Colonic mucosa (tissue), 4 donors: ENCODE results near the gene DIAPH3. TPM values are rescaled to one million over a fixed set of nuclear protein-coding genes. Genes with fewer than 3 reads are reported as not detected.

Experiments
- DNase-seq: peaks from one replicate; pipeline ENCODE4 v3.0.0-alpha.2; 2020
- H3K27ac ChIP-seq: fragments of 200-600 bp; one replicate; pipeline ENCODE4 v1.8.0; 2021
- H3K27me3 ChIP-seq: fragments of 200-600 bp; one replicate; pipeline ENCODE4 v1.8.0; 2021
- H3K36me3 ChIP-seq: fragments of 200-600 bp; one replicate; pipeline ENCODE4 v1.8.0; 2021
- H3K4me1 ChIP-seq: fragments of 200-600 bp; one replicate; pipeline ENCODE4 v1.8.0; 2021; ENCODE audit warnings: mild to moderate bottlenecking
- H3K4me3 ChIP-seq: fragments of 200-600 bp; one replicate; pipeline ENCODE4 v1.8.0; 2021
- H3K9ac ChIP-seq, 2 donors: one replicate each; pipeline ENCODE4 v1.7.0; 2013; ENCODE audit warnings: control low read depth in 2 of 2, low read depth in 2 of 2, low read length in 2 of 2
- H3K9me3 ChIP-seq: fragments of 200-600 bp; one replicate; pipeline ENCODE4 v1.8.0; 2021
- CTCF ChIP-seq: fragments of 200-600 bp; IDR thresholded peaks from one replicate; pipeline ENCODE4 v1.8.0; 2022; ENCODE audit warnings: antibody characterized with exemption, mild to moderate bottlenecking
- intact Hi-C: fragments of 100-400 bp; cut with DNase I; formaldehyde crosslinking; loops from one replicate; pipeline ENCODE4 v1.14.1; 2022
- total RNA-seq, 2 donors: library from RNA; stranded (reverse); fragmentation: NEBNext Ultra II Directional in 1 of 2; extraction: Animal tissue kit (Norgen Biotek cat#: 25700) in 1 of 2; gene quantifications; one replicate each; pipeline ENCODE4 v1.2.1, GENCODE V29; 2021
- donor health status: healthy.
- donor health status: DM: no; HTN: no; CAD: no.
- donor health status: DM: no; HTN: no; CAD: no.

DIAPH3 gene
- total RNA-seq, 2 donors from 2014 or later: 5.1 to 14.5 TPM

- Histone ChIP-seq H3K9ac (no peak overlapping the region), H3K4me3 (no peak overlapping the region), H3K4me1 (no peaks in the 10 kb centered on the region), H3K27ac (no peak overlapping the region), H3K36me3 (no peaks in the 10 kb centered on the region), H3K9me3 (no peaks in the 10 kb centered on the region), H3K27me3 (no peaks in the 10 kb centered on the region)
- no peak for TF ChIP-seq CTCF
- intact Hi-C loops: no loop called here
- no peak for DNase-seq
These were observed 85.5 kb downstream of the DIAPH3 start for GRCh38 chr13:60078226-60078625.

GRCh38 chr13:60075850-60076249 lies 87.9 kb downstream of the DIAPH3 start:
- intact Hi-C loops: no loop called here
- Histone ChIP-seq H3K4me1 (no peaks in the 10 kb centered on the region), H3K9me3 (no peaks in the 10 kb centered on the region), H3K4me3 (no peak overlapping the region), H3K27ac (no peak overlapping the region), H3K36me3 (no peaks in the 10 kb centered on the region), H3K9ac (no peak overlapping the region), H3K27me3 (no peaks in the 10 kb centered on the region)
- no peak for DNase-seq
- TF ChIP-seq CTCF: no peak

GRCh38 chr13:60074397-60074796 lies 89.3 kb downstream of the DIAPH3 start:
- intact Hi-C loops: no loop called here
- Histone ChIP-seq H3K27me3 (no peaks in the 10 kb centered on the region), H3K9ac (no peak overlapping the region), H3K36me3 (no peaks in the 10 kb centered on the region), H3K4me1 (no peaks in the 10 kb centered on the region), H3K9me3 (no peaks in the 10 kb centered on the region), H3K4me3 (no peak overlapping the region), H3K27ac (no peak overlapping the region)
- no peak for DNase-seq
- no peak for TF ChIP-seq CTCF

- Histone ChIP-seq H3K27ac (no peak overlapping the region), H3K9me3 (no peaks in the 10 kb centered on the region), H3K36me3 (no peaks in the 10 kb centered on the region), H3K27me3 (no peaks in the 10 kb centered on the region), H3K4me1 (no peaks in the 10 kb centered on the region), H3K4me3 (no peak overlapping the region), H3K9ac (no peak overlapping the region)
- no peak for TF ChIP-seq CTCF
- intact Hi-C loops: no loop called here
- no peak for DNase-seq
These were observed 97.5 kb downstream of the DIAPH3 start for GRCh38 chr13:60066226-60066625.

GRCh38 chr13:60062502-60062901 lies 101.2 kb downstream of the DIAPH3 start:
- intact Hi-C loops: no loop called here
- Histone ChIP-seq H3K9me3 (no peaks in the 10 kb centered on the region), H3K27ac (no peak overlapping the region), H3K4me3 (no peak overlapping the region), H3K36me3 (no peaks in the 10 kb centered on the region), H3K27me3 (no peaks in the 10 kb centered on the region), H3K4me1 (no peaks in the 10 kb centered on the region), H3K9ac (no peak overlapping the region)
- no peak for DNase-seq
- TF ChIP-seq CTCF: no peak

- Histone ChIP-seq H3K36me3 (no peaks in the 10 kb centered on the region), H3K4me1 (no peaks in the 10 kb centered on the region), H3K9ac (no peak overlapping the region), H3K27ac (no peak overlapping the region), H3K4me3 (no peak overlapping the region), H3K9me3 (no peaks in the 10 kb centered on the region), H3K27me3 (no peaks in the 10 kb centered on the region)
- no peak for TF ChIP-seq CTCF
- intact Hi-C loops: no loop called here
- DNase-seq: no peak
These were observed 102.0 kb downstream of the DIAPH3 start for GRCh38 chr13:60061737-60062136.
